OCI-LY7 (cell line): ENCODE measurements around the gene FNDC3A. TPM values are rescaled to one million over a fixed set of nuclear protein-coding genes. Genes with fewer than 3 reads are reported as not detected.

Source experiments
- BruUV-seq: library from RNA; stranded (reverse); fragments of 400-500 nt; replicated peaks from 2 replicates; lab custom pipeline; 2021; lab: Mats Ljungman, UMichigan
- CTCF ChIA-PET: fragments of 300-600 bp; sonication (Branson Sonifier 250); formaldehyde crosslinking; loops from one replicate; lab custom pipeline; 2022; ENCODE audit warnings: antibody characterized with exemption; ENCODE audit not compliant: unreplicated experiment; lab: Charles Lee
- POLR2A ChIA-PET: fragments of 300-600 bp; sonication (Branson Sonifier 250); formaldehyde crosslinking; loops from one replicate; lab custom pipeline; 2022; ENCODE audit warnings: antibody characterized with exemption; lab: Charles Lee
- DNase-seq: peaks from one replicate; pipeline ENCODE4 v3.0.0-alpha.2; 2015; ENCODE audit warnings: low spot score
- H2AFZ ChIP-seq: fragments of 200-600 bp; sonication (generic), shearing (Covaris generic); 2 replicates; pipeline ENCODE4 v1.6.1; 2014; ENCODE audit warnings: mild to moderate bottlenecking, antibody characterized with exemption, low read length, moderate library complexity
- H3K27ac ChIP-seq: fragments of 200-600 bp; sonication (generic); 2 replicates; pipeline ENCODE4 v1.5.1; 2014; ENCODE audit warnings: mixed run types, low read depth, mild to moderate bottlenecking, moderate library complexity, low read length, inconsistent platforms; ENCODE audit not compliant: poor library complexity, severe bottlenecking
- H3K36me3 ChIP-seq: fragments of 200-600 bp; sonication (generic); 2 replicates; pipeline ENCODE4 v1.6.1; 2014; ENCODE audit warnings: mild to moderate bottlenecking, antibody characterized with exemption, low read length, moderate library complexity, mixed read lengths; ENCODE audit not compliant: insufficient read depth
- H3K4me1 ChIP-seq: fragments of 200-600 bp; sonication (generic); 2 replicates; pipeline ENCODE4 v1.5.1; 2014; ENCODE audit warnings: mild to moderate bottlenecking, low read length; ENCODE audit not compliant: insufficient read depth, poor library complexity, severe bottlenecking
- H3K4me2 ChIP-seq: fragments of 200-600 bp; sonication (generic); 2 replicates; pipeline ENCODE4 v1.6.1; 2014; ENCODE audit warnings: mild to moderate bottlenecking, low read length
- H3K4me3 ChIP-seq: fragments of 200-600 bp; sonication (generic); 2 replicates; pipeline ENCODE4 v1.5.1; 2014; ENCODE audit warnings: mild to moderate bottlenecking, low read depth, low read length; ENCODE audit not compliant: poor library complexity, severe bottlenecking
- H3K79me2 ChIP-seq: fragments of 200-600 bp; sonication (generic); 2 replicates; pipeline ENCODE4 v1.6.1; 2016; ENCODE audit warnings: low read depth, mild to moderate bottlenecking, low read length, moderate library complexity, mixed read lengths; ENCODE audit not compliant: insufficient read depth
- H3K9me2 ChIP-seq: fragments of 200-600 bp; sonication (generic); 2 replicates; pipeline ENCODE4 v1.6.1; 2016; ENCODE audit warnings: mild to moderate bottlenecking, low read length, mixed read lengths; ENCODE audit not compliant: insufficient read depth
- H3K9me3 ChIP-seq: fragments of 200-600 bp; sonication (generic); 2 replicates; pipeline ENCODE4 v1.6.1; 2014; ENCODE audit warnings: mild to moderate bottlenecking, mixed run types, low read length, mixed read lengths
- H4K20me1 ChIP-seq: fragments of 200-600 bp; sonication (generic); 2 replicates; pipeline ENCODE4 v1.6.1; 2014; ENCODE audit warnings: mild to moderate bottlenecking, antibody characterized with exemption, low read length, moderate library complexity, mixed read lengths; ENCODE audit not compliant: insufficient read depth
- CTCF ChIP-seq: fragments of 200-600 bp; sonication (generic); conservative IDR thresholded peaks from 2 replicates; pipeline ENCODE4 v1.5.1; 2014; ENCODE audit warnings: mild to moderate bottlenecking, antibody characterized with exemption, low read length, moderate library complexity, mixed read lengths
- EZH2phosphoT487 ChIP-seq: fragments of 200-600 bp; sonication (generic); IDR thresholded peaks from 2 replicates; pipeline ENCODE4 v1.6.1; 2018; ENCODE audit warnings: low read depth, borderline replicate concordance, mild to moderate bottlenecking, mixed run types, antibody characterized with exemption, low read length, moderate library complexity, mixed read lengths
- intact Hi-C: fragments of 100-400 bp; cut with micrococcal nuclease; formaldehyde crosslinking; loops from one replicate; pipeline ENCODE4 v1.10.0; 2022; ENCODE audit not compliant: unreplicated experiment
- total RNA-seq, 2 experiments: library from RNA; depleted of rRNA in 1 of 2; stranded (reverse); fragments of >200 nt in 1 of 2; shearing (Covaris generic) in 1 of 2; gene quantifications; 2 replicates each; pipeline ENCODE4 v1.2.3, GENCODE V29; 2014 to 2022

The FNDC3A gene
- total RNA-seq, 2 experiments from 2014 or later = 38.7 to 59.6 TPM

GRCh38 chr13:49208619-49209018, 232.9 kb downstream of the FNDC3A start:
- Histone ChIP-seq H3K4me2 (no peak overlapping the region), H3K27ac (no peak overlapping the region), H2AFZ (no peak overlapping the region), H3K9me3 (no peaks in the 10 kb centered on the region), H3K9me2 (no peaks in the 10 kb centered on the region), H3K79me2 (no peaks in the 10 kb centered on the region), H3K4me3 (no peak overlapping the region), H4K20me1 (no peaks in the 10 kb centered on the region), H3K36me3 (peaks cover 53% of the 10 kb centered on the region), H3K4me1 (no peaks in the 10 kb centered on the region)
- intact Hi-C loops = no loop called here
- no peak for DNase-seq
- POLR2A ChIA-PET = interaction anchor here (0.6 to 0.9 kb wide), 3 partner anchors 14 to 134 kb away, joined by 3 to 5 read pairs (median 3); no protein-coding TSS in a partner anchor
- CTCF ChIA-PET = no interaction called here
- no TSS peak for BruUV-seq
- TF ChIP-seq EZH2phosphoT487 (no peak), CTCF (no peak)

GRCh38 chr13:49210114-49210513, 234.4 kb downstream of the FNDC3A start:
- Histone ChIP-seq H3K4me1 (peaks cover 7% of the 10 kb centered on the region), H3K4me3 (no peak overlapping the region), H3K4me2 (no peak overlapping the region), H3K27ac (no peak overlapping the region), H3K9me3 (no peaks in the 10 kb centered on the region), H3K36me3 (peaks cover 40% of the 10 kb centered on the region), H4K20me1 (no peaks in the 10 kb centered on the region), H2AFZ (no peak overlapping the region), H3K9me2 (no peaks in the 10 kb centered on the region), H3K79me2 (no peaks in the 10 kb centered on the region)
- no TSS peak for BruUV-seq
- ChIA-PET POLR2A (interaction anchor here (1.9 kb wide), 1 partner anchor 28 kb away, joined by 5 read pairs; no protein-coding TSS in a partner anchor), CTCF (no interaction called here)
- no peak for DNase-seq
- intact Hi-C loops = no loop called here
- TF ChIP-seq EZH2phosphoT487 = no peak
- no peak for TF ChIP-seq CTCF

- CTCF ChIA-PET = no interaction called here
- no peaks in the 10 kb centered on the region for H3K9me3 ChIP-seq
- POLR2A ChIA-PET = interaction anchor here (0.5 to 1.9 kb wide), 2 partner anchors 26 to 29 kb away, joined by 3 to 5 read pairs; no protein-coding TSS in a partner anchor
- H4K20me1 ChIP-seq = no peaks in the 10 kb centered on the region
- no peak overlapping the region for H3K4me3 ChIP-seq
- H3K9me2 ChIP-seq = no peaks in the 10 kb centered on the region
- no peak overlapping the region for H3K4me2 ChIP-seq
- no peak overlapping the region for H2AFZ ChIP-seq
- no TSS peak for BruUV-seq
- TF ChIP-seq EZH2phosphoT487 = no peak
- TF ChIP-seq CTCF = no peak
- no peak for DNase-seq
- intact Hi-C loops = no loop called here
- no peaks in the 10 kb centered on the region for H3K79me2 ChIP-seq
- peaks cover 34% of the 10 kb centered on the region for H3K36me3 ChIP-seq
- H3K27ac ChIP-seq = no peak overlapping the region
- H3K4me1 ChIP-seq = peaks cover 10% of the 10 kb centered on the region
Measured at GRCh38 chr13:49210669-49211068, 235.0 kb downstream of the FNDC3A start.
